GM10266 (cell line): ENCODE results near the gene SIRPB2.

Experiments used
- DNase-seq: peaks from one replicate; pipeline ENCODE4 v3.0.0; 2012; ENCODE audit errors: extremely low spot score
- CTCF ChIP-seq: IDR thresholded peaks from 2 replicates; pipeline ENCODE4 v1.5.1; 2012; ENCODE audit warnings: mild to moderate bottlenecking, low read depth; ENCODE audit not compliant: control insufficient read depth, insufficient read depth; ENCODE audit errors: missing control alignments

Gene SIRPB2

DNA sequence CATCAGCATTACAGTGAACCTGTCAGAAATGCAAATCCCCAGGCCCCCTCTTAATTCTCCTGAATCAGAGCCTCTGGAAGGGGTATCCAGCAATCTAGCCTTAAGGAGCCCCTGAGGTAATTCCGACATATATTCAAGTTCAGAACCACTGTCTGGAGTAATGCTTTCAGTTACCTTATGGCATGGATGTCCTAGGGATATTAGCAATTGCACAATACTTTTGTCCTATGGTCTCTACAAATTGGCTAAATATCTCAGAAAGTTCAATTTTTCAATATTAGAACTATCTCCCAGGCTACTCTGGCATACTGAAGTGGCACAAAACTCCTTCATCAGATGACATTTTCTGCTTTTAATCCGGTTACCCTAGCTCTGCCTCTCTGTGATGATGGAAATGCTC, 30.9 kb downstream of the SIRPB2 start:
- no peak for TF ChIP-seq CTCF
- DNase-seq: no peak

GRCh38 chr20:1457992-1458391, 33.2 kb downstream of the SIRPB2 start:
- no peak for TF ChIP-seq CTCF
- DNase-seq: no peak

DNA sequence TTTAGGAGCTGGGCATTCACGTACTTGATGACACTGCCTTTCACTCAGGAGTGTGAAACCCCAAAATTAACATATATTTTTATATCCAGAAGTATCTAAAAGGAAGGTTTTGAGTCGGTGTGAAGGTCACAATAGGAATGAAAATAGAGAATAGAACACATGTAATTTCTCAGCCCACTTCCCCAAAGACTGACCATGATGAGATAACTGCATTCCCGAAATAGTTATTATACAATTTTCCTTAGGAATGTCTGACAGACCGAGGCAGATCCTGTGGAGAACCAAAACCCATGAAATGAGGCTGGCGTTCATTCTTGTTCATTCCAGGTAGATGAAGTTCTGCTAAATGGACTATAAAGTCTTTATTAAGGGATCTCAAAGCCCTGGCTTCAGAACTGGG, 34.9 kb downstream of the SIRPB2 start:
- no peak for DNase-seq
- no peak for TF ChIP-seq CTCF

- no peak for TF ChIP-seq CTCF
- no peak for DNase-seq
Observed at GRCh38 chr20:1450926-1451491, 40.2 kb downstream of the SIRPB2 start.

GRCh38 chr20:1449370-1449769, 41.9 kb downstream of the SIRPB2 start:
- no peak for TF ChIP-seq CTCF
- no peak for DNase-seq

- no peak for TF ChIP-seq CTCF
- DNase-seq: no peak
Observed at GRCh38 chr20:1448081-1448620, 43.1 kb downstream of the SIRPB2 start.

DNA sequence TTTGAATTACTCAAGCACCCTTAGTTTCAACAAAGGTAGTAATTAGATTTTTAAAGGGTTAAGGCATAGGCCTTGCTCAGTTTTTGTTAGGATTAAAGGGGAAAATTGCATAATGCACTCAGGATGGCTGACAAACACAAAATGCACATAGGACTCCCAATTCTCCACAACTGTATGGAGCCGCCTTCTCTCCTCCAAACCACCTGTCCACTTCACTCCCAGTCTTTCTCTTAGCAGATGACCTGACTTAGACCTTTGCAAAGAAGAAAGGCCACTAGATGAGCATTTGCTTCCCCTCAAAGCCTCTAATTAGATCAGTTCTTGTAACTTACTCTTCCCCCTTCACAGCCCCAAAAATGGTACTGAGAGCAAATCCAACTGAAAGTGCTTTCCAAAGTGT, 44.7 kb downstream of the SIRPB2 start:
- no peak for DNase-seq
- no peak for TF ChIP-seq CTCF
